GM12875 (cell line): ENCODE results near the gene CD3D.

Experiments used
- H3K4me3 ChIP-seq: one replicate; pipeline ENCODE4 v1.5.1; 2011; ENCODE audit warnings: low read depth, low read length, control low read depth
- TF ChIP-seq, protein P1 (sequence below): IDR thresholded peaks from 2 replicates; pipeline ENCODE4 v1.5.1; 2011; ENCODE audit warnings: low read depth, mild to moderate bottlenecking, control low read depth, inconsistent platforms, low read length, moderate library complexity, borderline replicate concordance; ENCODE audit not compliant: insufficient read depth

Gene CD3D

GRCh38 chr11:118353084-118353710 is 10.7 kb upstream of the CD3D start:
- TF ChIP-seq, protein P1, sequence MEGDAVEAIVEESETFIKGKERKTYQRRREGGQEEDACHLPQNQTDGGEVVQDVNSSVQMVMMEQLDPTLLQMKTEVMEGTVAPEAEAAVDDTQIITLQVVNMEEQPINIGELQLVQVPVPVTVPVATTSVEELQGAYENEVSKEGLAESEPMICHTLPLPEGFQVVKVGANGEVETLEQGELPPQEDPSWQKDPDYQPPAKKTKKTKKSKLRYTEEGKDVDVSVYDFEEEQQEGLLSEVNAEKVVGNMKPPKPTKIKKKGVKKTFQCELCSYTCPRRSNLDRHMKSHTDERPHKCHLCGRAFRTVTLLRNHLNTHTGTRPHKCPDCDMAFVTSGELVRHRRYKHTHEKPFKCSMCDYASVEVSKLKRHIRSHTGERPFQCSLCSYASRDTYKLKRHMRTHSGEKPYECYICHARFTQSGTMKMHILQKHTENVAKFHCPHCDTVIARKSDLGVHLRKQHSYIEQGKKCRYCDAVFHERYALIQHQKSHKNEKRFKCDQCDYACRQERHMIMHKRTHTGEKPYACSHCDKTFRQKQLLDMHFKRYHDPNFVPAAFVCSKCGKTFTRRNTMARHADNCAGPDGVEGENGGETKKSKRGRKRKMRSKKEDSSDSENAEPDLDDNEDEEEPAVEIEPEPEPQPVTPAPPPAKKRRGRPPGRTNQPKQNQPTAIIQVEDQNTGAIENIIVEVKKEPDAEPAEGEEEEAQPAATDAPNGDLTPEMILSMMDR = 0 out of 2 replicates have a peak, but pooled peaks have one; percentile 7

GRCh38 chr11:118349475-118349874 is 7.0 kb upstream of the CD3D start:
- TF ChIP-seq, protein P1 = no peak
- no peak overlapping the region for H3K4me3 ChIP-seq

More at GRCh38 chr11:118353084-118353710, 10.7 kb upstream of the CD3D start:
- H3K4me3 ChIP-seq = no peak overlapping the region

- TF ChIP-seq, protein P1 = no peak
- H3K4me3 ChIP-seq = no peak within 1 kb of the TSS
These were observed 1.5 kb upstream of the CD3D start, which contains the start of gene CD3G for GRCh38 chr11:118343981-118344515. Gene CD3G, plus strand, starts transcription at chr11:118344344. Its CDS starts 80 bp downstream, at chr11:118344424.

GRCh38 chr11:118343248-118343647 is 743 bp upstream of the CD3D start:
- TF ChIP-seq, protein P1 = no peak

GRCh38 chr11:118341815-118342489 is 553 bp downstream of the CD3D start:
- H3K4me3 ChIP-seq = no peak overlapping the region
- TF ChIP-seq, protein P1 = no peak

More at GRCh38 chr11:118343248-118343647, 743 bp upstream of the CD3D start:
- no peak overlapping the region for H3K4me3 ChIP-seq

GRCh38 chr11:118341261-118341660 is 1.2 kb downstream of the CD3D start:
- TF ChIP-seq, protein P1 = no peak
- no peak overlapping the region for H3K4me3 ChIP-seq
